ENCODE results near the gene PPP1R2.

The PPP1R2 gene

DNA sequence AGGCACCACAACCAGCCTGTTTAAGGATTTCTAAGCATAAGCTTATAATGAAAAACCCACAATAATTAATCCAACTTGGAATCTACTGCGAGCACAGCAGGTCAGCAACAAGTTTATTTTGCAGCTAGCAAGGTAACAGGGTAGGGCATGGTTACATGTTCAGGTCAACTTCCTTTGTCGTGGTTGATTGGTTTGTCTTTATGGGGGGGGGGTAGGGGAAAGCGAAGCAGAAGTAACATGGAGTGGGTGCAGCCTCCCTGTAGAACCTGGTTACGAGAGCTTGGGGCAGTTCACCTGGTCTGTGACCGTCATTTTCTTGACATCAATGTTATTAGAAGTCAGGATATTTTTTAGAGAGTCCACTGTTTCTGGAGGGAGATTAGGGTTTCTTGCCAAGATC is 25.5 kb upstream of the PPP1R2 start:
- TF ChIP-seq, protein P1, sequence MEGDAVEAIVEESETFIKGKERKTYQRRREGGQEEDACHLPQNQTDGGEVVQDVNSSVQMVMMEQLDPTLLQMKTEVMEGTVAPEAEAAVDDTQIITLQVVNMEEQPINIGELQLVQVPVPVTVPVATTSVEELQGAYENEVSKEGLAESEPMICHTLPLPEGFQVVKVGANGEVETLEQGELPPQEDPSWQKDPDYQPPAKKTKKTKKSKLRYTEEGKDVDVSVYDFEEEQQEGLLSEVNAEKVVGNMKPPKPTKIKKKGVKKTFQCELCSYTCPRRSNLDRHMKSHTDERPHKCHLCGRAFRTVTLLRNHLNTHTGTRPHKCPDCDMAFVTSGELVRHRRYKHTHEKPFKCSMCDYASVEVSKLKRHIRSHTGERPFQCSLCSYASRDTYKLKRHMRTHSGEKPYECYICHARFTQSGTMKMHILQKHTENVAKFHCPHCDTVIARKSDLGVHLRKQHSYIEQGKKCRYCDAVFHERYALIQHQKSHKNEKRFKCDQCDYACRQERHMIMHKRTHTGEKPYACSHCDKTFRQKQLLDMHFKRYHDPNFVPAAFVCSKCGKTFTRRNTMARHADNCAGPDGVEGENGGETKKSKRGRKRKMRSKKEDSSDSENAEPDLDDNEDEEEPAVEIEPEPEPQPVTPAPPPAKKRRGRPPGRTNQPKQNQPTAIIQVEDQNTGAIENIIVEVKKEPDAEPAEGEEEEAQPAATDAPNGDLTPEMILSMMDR (conservative IDR thresholded peaks at IDR 0.05; ENCODE audit: low read depth): no peak
- H3K27ac ChIP-seq: no peak overlapping the region
- ChIA-PET CTCF (interaction anchor here (0.6 kb wide), 2 partner anchors 23 to 295 kb away, joined by 3 to 4 read pairs; no protein-coding TSS in a partner anchor), POLR2A (ENCODE audit: low non-redundant PET) (no interaction called here)
- no peak for DNase-seq (ENCODE audit: low spot score)

DNA sequence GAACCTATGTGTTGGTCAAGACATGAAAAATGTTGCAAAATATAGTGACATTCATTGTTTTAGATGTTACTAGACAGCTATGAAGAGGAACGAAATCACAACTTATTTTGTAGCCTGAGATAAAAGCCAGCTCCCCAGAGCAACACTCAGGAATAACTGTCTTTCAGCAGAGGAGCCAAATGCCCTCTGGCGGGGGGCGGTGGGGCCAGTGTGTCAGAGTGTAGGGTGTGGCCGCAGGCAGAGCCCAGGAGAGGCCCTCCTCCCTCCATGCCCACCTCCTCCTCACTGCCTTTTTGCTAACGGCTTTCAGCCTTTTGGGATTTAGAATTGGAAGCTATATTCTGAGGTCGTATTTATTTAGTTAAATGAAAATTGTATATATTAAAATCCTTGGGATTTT is 23.7 kb upstream of the PPP1R2 start:
- DNase-seq (ENCODE audit: low spot score): peak; percentile 52
- CTCF ChIA-PET: no interaction called here
- no peak overlapping the region for H3K27ac ChIP-seq
- POLR2A ChIA-PET (ENCODE audit: low non-redundant PET): interaction anchor here (0.7 kb wide), 1 partner anchor 152 kb away, joined by 3 read pairs; no protein-coding TSS in a partner anchor
- TF ChIP-seq, protein P1 (conservative IDR thresholded peaks at IDR 0.05; ENCODE audit: low read depth): no peak

DNA sequence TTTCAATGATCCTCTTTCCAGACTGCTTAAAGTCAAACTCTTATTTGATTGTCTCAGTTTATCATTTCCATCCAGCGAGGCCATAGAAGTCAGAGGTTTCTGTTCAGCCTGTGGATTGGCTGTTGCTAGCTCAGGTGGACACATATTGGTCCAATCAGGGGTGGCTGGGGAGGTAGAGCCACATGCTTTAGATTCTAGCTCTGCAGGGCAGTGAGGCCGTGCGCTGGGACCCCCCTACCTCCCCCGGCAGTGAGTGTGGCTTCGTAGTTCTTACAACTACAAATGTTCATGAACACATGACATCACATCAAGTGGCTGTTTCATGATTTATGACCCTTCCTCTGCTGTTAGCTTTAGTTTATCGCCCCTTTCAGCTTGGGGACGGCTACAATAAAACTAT is 22.6 kb upstream of the PPP1R2 start:
- POLR2A ChIA-PET (ENCODE audit: low non-redundant PET): no interaction called here
- CTCF ChIA-PET: no interaction called here
- no peak for DNase-seq (ENCODE audit: low spot score)
- H3K27ac ChIP-seq: no peak overlapping the region
- TF ChIP-seq, protein P1 (conservative IDR thresholded peaks at IDR 0.05; ENCODE audit: low read depth): no peak

DNA sequence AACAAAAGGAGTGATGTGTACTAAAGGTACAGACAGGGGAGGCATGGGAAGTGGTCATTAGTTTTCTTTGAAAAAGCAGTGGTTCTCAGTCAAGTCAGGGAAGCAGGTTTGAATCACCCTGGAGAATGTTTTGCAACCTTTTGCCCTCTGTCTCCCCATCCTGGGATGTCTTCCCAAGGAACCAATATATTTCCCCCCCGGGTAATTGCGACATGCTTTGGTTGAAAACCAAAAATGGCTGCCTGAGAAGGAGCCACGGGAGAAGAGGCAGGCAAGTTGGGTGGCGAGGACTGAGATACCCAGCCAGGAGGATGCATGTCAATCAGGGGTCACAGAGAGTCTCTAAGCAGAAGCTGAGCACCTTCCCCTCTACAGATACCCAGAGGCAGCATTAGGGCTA is 20.2 kb upstream of the PPP1R2 start:
- ChIA-PET POLR2A (ENCODE audit: low non-redundant PET) (no interaction called here), CTCF (no interaction called here)
- H3K27ac ChIP-seq: no peak overlapping the region
- TF ChIP-seq, protein P1 (conservative IDR thresholded peaks at IDR 0.05; ENCODE audit: low read depth): no peak
- no peak for DNase-seq (ENCODE audit: low spot score)

DNA sequence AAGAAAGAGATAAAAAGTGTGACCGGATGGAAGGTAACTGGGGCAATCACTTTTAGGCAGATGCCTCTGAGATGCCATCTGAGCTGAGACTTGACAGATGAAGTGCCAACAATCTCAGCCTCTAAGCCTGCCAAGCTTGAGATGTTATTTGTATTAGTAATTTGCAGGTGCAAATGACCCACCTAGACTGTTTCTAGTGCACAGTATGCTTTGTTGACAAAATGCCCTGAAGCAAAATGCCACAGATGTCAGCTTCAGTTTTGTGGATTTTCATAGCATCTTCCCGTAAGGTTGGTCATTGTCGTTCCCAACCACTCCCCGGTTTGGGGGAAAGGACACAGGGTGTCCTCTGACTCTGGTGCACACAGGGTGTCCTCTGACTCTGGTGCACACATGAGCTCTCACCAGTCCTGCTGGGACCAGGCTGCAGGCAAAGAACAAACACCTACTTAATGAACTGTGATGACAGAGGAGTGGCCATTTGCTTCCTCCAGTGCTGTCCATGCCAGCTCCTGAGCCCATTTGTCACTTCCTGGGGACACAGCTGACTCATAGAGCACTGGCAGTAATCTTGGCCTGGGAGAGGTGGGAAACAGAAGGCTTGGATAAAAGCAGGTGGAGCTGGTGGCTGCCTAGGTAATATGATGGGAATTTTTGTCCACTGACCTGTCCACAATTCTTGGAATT is 16.7 kb upstream of the PPP1R2 start:
- H3K27ac ChIP-seq: no peak overlapping the region
- TF ChIP-seq, protein P1 (conservative IDR thresholded peaks at IDR 0.05; ENCODE audit: low read depth): no peak
- no peak for DNase-seq (ENCODE audit: low spot score)
- ChIA-PET POLR2A (ENCODE audit: low non-redundant PET) (no interaction called here), CTCF (no interaction called here)

DNA sequence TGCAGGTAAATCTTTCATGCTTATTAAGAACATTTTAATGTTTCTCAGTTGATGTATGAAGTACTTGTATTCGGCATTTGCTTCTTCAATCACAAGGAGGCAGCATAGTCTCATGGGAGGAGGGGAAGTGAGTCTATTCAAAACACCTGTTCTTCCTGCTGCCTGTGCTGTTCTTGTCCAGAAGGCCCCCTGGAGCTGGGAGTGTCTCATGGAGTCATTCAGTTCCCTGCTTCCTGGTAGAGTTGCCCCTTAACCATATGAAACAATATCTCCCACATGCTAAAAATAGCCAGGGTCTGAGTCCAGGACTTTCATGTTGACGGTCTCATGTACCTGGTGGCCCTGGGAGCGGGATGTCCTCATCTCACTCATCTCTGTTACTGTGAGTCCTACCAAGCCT is 15.5 kb upstream of the PPP1R2 start:
- TF ChIP-seq, protein P1 (conservative IDR thresholded peaks at IDR 0.05; ENCODE audit: low read depth): no peak
- no peak for DNase-seq (ENCODE audit: low spot score)
- CTCF ChIA-PET: no interaction called here
- POLR2A ChIA-PET (ENCODE audit: low non-redundant PET): no interaction called here
- no peak overlapping the region for H3K27ac ChIP-seq

Measured in RWPE1 (cell line).